HG03095 (cell line): ENCODE data around the gene KCNIP3.

ENCODE experiments used
- ATAC-seq: cut with Tn5 transposase; IDR thresholded peaks from one replicate; pipeline ENCODE4 v1.9.1; 2021; ENCODE audit warnings: moderate library complexity; ENCODE audit not compliant: unreplicated experiment

KCNIP3 gene

GRCh38 chr2:95326433-95327140, 29.4 kb downstream of the KCNIP3 start:
- no peak for ATAC-seq

- ATAC-seq: no peak
Observed at GRCh38 chr2:95327861-95328260, 30.7 kb downstream of the KCNIP3 start.

- ATAC-seq: no peak
Observed at GRCh38 chr2:95328358-95329125, 31.4 kb downstream of the KCNIP3 start.

- ATAC-seq: no peak
Observed at GRCh38 chr2:95329401-95329800, 32.3 kb downstream of the KCNIP3 start.

GRCh38 chr2:95329891-95330793, 33.0 kb downstream of the KCNIP3 start:
- no peak for ATAC-seq

GRCh38 chr2:95330794-95331338, 33.7 kb downstream of the KCNIP3 start:
- no peak for ATAC-seq

GRCh38 chr2:95331606-95332005, 34.5 kb downstream of the KCNIP3 start:
- ATAC-seq: no peak

- no peak for ATAC-seq
Observed at GRCh38 chr2:95332036-95332435, 34.9 kb downstream of the KCNIP3 start.

GRCh38 chr2:95333056-95333455, 35.9 kb downstream of the KCNIP3 start:
- no peak for ATAC-seq

- ATAC-seq: no peak
Observed at GRCh38 chr2:95333888-95334338, 36.8 kb downstream of the KCNIP3 start.

GRCh38 chr2:95334916-95335641, 37.9 kb downstream of the KCNIP3 start:
- no peak for ATAC-seq

GRCh38 chr2:95336406-95336805, 39.3 kb downstream of the KCNIP3 start:
- no peak for ATAC-seq

GRCh38 chr2:95337829-95338228, 40.7 kb downstream of the KCNIP3 start:
- ATAC-seq: no peak

- ATAC-seq: no peak
Observed at GRCh38 chr2:95342556-95343320, 45.6 kb downstream of the KCNIP3 start.

- no peak for ATAC-seq
Observed at GRCh38 chr2:95343429-95344214, 46.5 kb downstream of the KCNIP3 start.

GRCh38 chr2:95344215-95344583, 47.1 kb downstream of the KCNIP3 start:
- ATAC-seq: no peak

GRCh38 chr2:95344656-95345055, 47.5 kb downstream of the KCNIP3 start:
- ATAC-seq: no peak

GRCh38 chr2:95345081-95345562, 48.0 kb downstream of the KCNIP3 start:
- peak; percentile 14 for ATAC-seq
